GM12878 (cell line): ENCODE results near the gene ASAH2. TPM values are rescaled to one million over a fixed set of nuclear protein-coding genes. Genes with fewer than 3 reads are reported as not detected.

Experiments used
- ATAC-seq: fragments of 200-7000 bp; cut with Tn5 transposase; 3 replicates; pipeline ENCODE4 v1.9.1; 2020; ENCODE audit warnings: mild to moderate bottlenecking, moderate library complexity
- BruUV-seq: library from RNA; stranded (reverse); fragments of 400-500 nt; replicated peaks from 2 replicates; lab custom pipeline; 2021; lab: Mats Ljungman, UMichigan
- CTCF ChIA-PET: fragments of 300-600 bp; sonication (Branson Sonifier 250); formaldehyde crosslinking; extraction: SDS; loops from one replicate; lab custom pipeline; 2021; ENCODE audit warnings: inconsistent platforms; lab: Yijun Ruan, JAX
- POLR2A ChIA-PET: fragments of 350-600 bp; formaldehyde crosslinking; extraction: SDS; loops from one replicate; lab custom pipeline; 2021; ENCODE audit warnings: inconsistent platforms; lab: Charles Lee
- RAD21 ChIA-PET: fragments of 300-600 bp; sonication (Branson Sonifier 250); formaldehyde crosslinking; loops from one replicate; lab custom pipeline; 2023; ENCODE audit warnings: antibody characterized with exemption; ENCODE audit not compliant: unreplicated experiment; lab: Charles Lee
- SMC1A ChIA-PET: fragments of 300-600 bp; sonication (Branson Sonifier 250); formaldehyde crosslinking; loops from one replicate; lab custom pipeline; 2023; ENCODE audit not compliant: unreplicated experiment, uncharacterized antibody; lab: Charles Lee
- DNase-seq: peaks from one replicate; pipeline ENCODE4 v3.0.0-alpha.2; 2011; ENCODE audit warnings: low read depth, low spot score
- FAIRE-seq: peaks from 3 replicates; lab custom pipeline; 2011; peaks lifted over from hg19 to GRCh38; lab: Jason Lieb, UNC
- H2AFZ ChIP-seq: 2 replicates; pipeline ENCODE4 v1.6.0; 2011; ENCODE audit warnings: low read depth, low read length, control low read depth; ENCODE audit not compliant: control insufficient read depth
- H3K27ac ChIP-seq: 2 replicates; pipeline ENCODE4 v1.5.1; 2011; ENCODE audit warnings: control low read depth; ENCODE audit not compliant: control insufficient read depth, insufficient read depth
- H3K27me3 ChIP-seq, 2 experiments: replicated peaks in 1 of 2; 2 replicates each; pipeline versions ENCODE4 v1.6.0 to v1.6.1; 2011; ENCODE audit warnings: low read length in 1 of 2; ENCODE audit not compliant: control insufficient read depth in 2 of 2, insufficient read depth in 2 of 2
- H3K36me3 ChIP-seq, 2 experiments: 2 replicates each; pipeline ENCODE4 v1.5.1; 2011; ENCODE audit warnings: low read length in 1 of 2; ENCODE audit not compliant: control insufficient read depth in 2 of 2, insufficient read depth in 2 of 2
- H3K4me1 ChIP-seq: 2 replicates; pipeline ENCODE4 v1.6.1; 2011; ENCODE audit warnings: mild to moderate bottlenecking, low read length, moderate library complexity, mixed read lengths; ENCODE audit not compliant: control insufficient read depth, insufficient read depth
- H3K4me2 ChIP-seq: 2 replicates; pipeline ENCODE4 v1.6.0; 2011; ENCODE audit warnings: control low read depth; ENCODE audit not compliant: control insufficient read depth, insufficient read depth
- H3K4me3 ChIP-seq: fragments of 200-600 bp; sonication (generic); 2 replicates; pipeline ENCODE4 v1.5.1; 2016
- H3K79me2 ChIP-seq: 2 replicates; pipeline ENCODE4 v1.6.0; 2011; ENCODE audit warnings: low read length; ENCODE audit not compliant: control insufficient read depth, insufficient read depth
- H3K9ac ChIP-seq: 2 replicates; pipeline ENCODE4 v1.8.0; 2011; ENCODE audit warnings: low read length, control low read depth, mixed read lengths; ENCODE audit not compliant: control insufficient read depth, insufficient read depth
- H3K9me3 ChIP-seq: replicated peaks from 3 replicates; pipeline ENCODE4 v1.5.1; 2011; ENCODE audit warnings: mild to moderate bottlenecking, low read length; ENCODE audit not compliant: control insufficient read depth, insufficient read depth
- H4K20me1 ChIP-seq: 2 replicates; pipeline ENCODE4 v1.6.0; 2011; ENCODE audit not compliant: control insufficient read depth, insufficient read depth
- BCL11A ChIP-seq: IDR thresholded peaks from 2 replicates; pipeline ENCODE4 v1.6.1; 2011; ENCODE audit warnings: low read depth, low read length
- HCFC1 ChIP-seq: fragments of 150-350 bp; IDR thresholded peaks from 2 replicates; pipeline ENCODE4 v1.6.1; 2014; ENCODE audit warnings: low read length
- POLR2AphosphoS5 ChIP-seq: IDR thresholded peaks from 2 replicates; pipeline ENCODE4 v1.6.1; 2011; ENCODE audit warnings: mild to moderate bottlenecking, low read length, inconsistent platforms
- ZNF592 ChIP-seq: fragments of 450-650 bp; IDR thresholded peaks from 2 replicates; pipeline ENCODE4 v1.6.1; 2017; ENCODE audit warnings: mild to moderate bottlenecking, moderate library complexity
- WGBS: methylation state at CpG from one replicate; pipeline ENCODE4 v1.1.6; 2016; ENCODE audit warnings: low lambda C conversion rate; ENCODE audit not compliant: insufficient replicate concordance, insufficient coverage; ENCODE audit errors: missing lambda C conversion rate; 5-methylcytosine and 5-hydroxymethylcytosine counted together
- in situ Hi-C: fragments of 300-500 bp; cut with MboI; formaldehyde crosslinking; loops from 9 replicates; pipeline ENCODE4 v1.14.3; 2018; ENCODE audit warnings: mixed read lengths
- intact Hi-C: fragments of 100-400 bp; cut with micrococcal nuclease; formaldehyde crosslinking; loops from one replicate; pipeline ENCODE4 v1.14.2; 2022; ENCODE audit not compliant: unreplicated experiment
- polyA plus RNA-seq, 11 experiments: library from polyadenylated mRNA; depleted of rRNA in 4 of 11; unstranded in 6 of 11; stranded (reverse) in 5 of 11; fragments of >200 nt; fragmentation: Nextera tagmentation in 4 of 11; fragmentation: Illumina TruSeq in 1 of 11; extraction: Ambion mirVana in 4 of 11; extraction: Trizol in 1 of 11; gene quantifications; 1 replicate in 1 of 11; 2 replicates in 10 of 11; pipeline versions ENCODE4 v1.2.1 to v1.2.3, GENCODE V29; 2011 to 2016; ENCODE audit warnings: inconsistent platforms in 2 of 11, missing spikeins in 2 of 11, low read depth in 1 of 11
- total RNA-seq, 4 experiments: library from RNA; depleted of rRNA in 3 of 4; stranded (reverse); fragments of >200 nt in 3 of 4; fragmentation: Illumina TruSeq in 1 of 4; extraction: Trizol in 1 of 4; gene quantifications; 2 replicates each; pipeline versions ENCODE4 v1.2.1 to v1.2.3, GENCODE V29; 2013 to 2021
- TF ChIP-seq, protein P1 (sequence below): IDR thresholded peaks from 2 replicates; pipeline ENCODE4 v1.6.1; 2011; ENCODE audit warnings: borderline replicate concordance, low read depth, mild to moderate bottlenecking, moderate library complexity, low read length; ENCODE audit not compliant: insufficient read depth, poor library complexity, severe bottlenecking

Gene ASAH2
- total and polyA plus RNA-seq, 10 of the 15 experiments (the other 5 are each of a cell fraction or from before 2014, with no cell fraction given) = 0.23 to 2.3 (median 1.1) TPM

DNA sequence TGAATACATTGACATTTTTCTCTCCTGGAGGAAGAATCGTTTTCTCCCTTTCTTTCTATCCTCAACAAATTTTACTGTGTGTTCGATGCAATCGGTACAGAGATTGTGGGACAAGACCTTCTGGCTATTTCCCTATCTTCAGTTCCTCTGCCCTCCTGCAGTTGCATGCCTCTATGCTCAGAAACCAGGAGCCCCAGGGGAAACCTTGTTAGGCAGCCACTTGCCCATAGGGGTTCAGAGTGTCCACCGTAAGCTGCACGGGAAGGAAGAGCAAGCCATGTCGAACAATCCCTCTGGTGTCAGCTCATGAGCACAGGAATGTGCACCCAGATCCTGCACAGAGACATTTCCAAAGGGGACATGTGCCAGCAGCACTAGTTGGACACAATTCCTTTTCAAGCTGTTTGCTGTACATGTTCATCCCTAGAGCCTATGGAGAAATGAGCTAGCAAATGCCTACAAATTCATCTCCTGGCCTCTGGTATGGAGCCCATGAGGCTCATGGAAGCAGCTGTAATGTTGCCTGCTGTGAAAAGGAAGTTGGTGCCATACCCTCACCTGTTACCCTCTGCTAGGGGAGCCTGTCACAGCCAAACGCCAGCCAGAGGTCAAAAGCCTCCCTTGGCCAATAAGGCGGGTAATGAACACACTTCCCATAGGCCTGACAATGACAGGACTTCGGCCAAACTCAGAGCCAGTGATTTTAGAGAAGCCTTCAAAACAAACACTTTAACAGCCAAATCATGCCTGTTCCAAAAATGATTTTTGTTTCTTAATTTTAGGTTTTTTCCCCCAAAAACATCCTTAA lies 35.9 kb upstream of the ASAH2 start:
- no peaks in the 10 kb centered on the region for H3K79me2 ChIP-seq
- TF ChIP-seq, protein P1, sequence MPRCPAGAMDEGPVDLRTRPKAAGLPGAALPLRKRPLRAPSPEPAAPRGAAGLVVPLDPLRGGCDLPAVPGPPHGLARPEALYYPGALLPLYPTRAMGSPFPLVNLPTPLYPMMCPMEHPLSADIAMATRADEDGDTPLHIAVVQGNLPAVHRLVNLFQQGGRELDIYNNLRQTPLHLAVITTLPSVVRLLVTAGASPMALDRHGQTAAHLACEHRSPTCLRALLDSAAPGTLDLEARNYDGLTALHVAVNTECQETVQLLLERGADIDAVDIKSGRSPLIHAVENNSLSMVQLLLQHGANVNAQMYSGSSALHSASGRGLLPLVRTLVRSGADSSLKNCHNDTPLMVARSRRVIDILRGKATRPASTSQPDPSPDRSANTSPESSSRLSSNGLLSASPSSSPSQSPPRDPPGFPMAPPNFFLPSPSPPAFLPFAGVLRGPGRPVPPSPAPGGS = no peak
- TF ChIP-seq BCL11A = no peak
- no peak for TF ChIP-seq POLR2AphosphoS5
- no peak for ATAC-seq
- WGBS = 74% methylated on average over 9 of the region's 9 CpGs
- no peak overlapping the region for H3K27ac ChIP-seq
- no peaks in the 10 kb centered on the region for H3K36me3 ChIP-seq
- H3K4me2 ChIP-seq = no peak overlapping the region
- no peak overlapping the region for H2AFZ ChIP-seq
- in situ Hi-C loops = no loop called here
- no peaks in the 10 kb centered on the region for H3K27me3 ChIP-seq
- no TSS peak for BruUV-seq
- no peak overlapping the region for H3K4me3 ChIP-seq
- FAIRE-seq = no peak
- H3K4me1 ChIP-seq = no peaks in the 10 kb centered on the region
- ChIA-PET SMC1A (interaction anchor here (0.6 to 4.5 kb wide), 2 partner anchors 11 to 27 kb away, joined by 3 to 13 read pairs; no protein-coding TSS in a partner anchor), CTCF (interaction anchor here (2.2 kb wide), 1 partner anchor 10 kb away, joined by 5 read pairs; no protein-coding TSS in a partner anchor), RAD21 (interaction anchor here (1.1 kb wide), 1 partner anchor 12 kb away, joined by 3 read pairs; no protein-coding TSS in a partner anchor), POLR2A (no interaction called here)
- no peaks in the 10 kb centered on the region for H4K20me1 ChIP-seq
- intact Hi-C loops = no loop called here
- H3K9me3 ChIP-seq = no peaks in the 10 kb centered on the region
- DNase-seq = no peak
- no peak overlapping the region for H3K9ac ChIP-seq

GRCh38 chr10:50286517-50286916 lies 35.2 kb upstream of the ASAH2 start:
- Histone ChIP-seq H3K4me2 (no peak overlapping the region), H3K9me3 (no peaks in the 10 kb centered on the region), H3K27me3 (no peaks in the 10 kb centered on the region; a peak in 1 of 4 replicates), H3K9ac (no peak overlapping the region), H4K20me1 (no peaks in the 10 kb centered on the region), H2AFZ (no peak overlapping the region), H3K36me3 (no peaks in the 10 kb centered on the region), H3K4me3 (no peak overlapping the region), H3K27ac (no peak overlapping the region), H3K4me1 (no peaks in the 10 kb centered on the region), H3K79me2 (no peaks in the 10 kb centered on the region)
- SMC1A ChIA-PET = interaction anchor here (4.5 kb wide), 1 partner anchor 11 kb away, joined by 13 read pairs; no protein-coding TSS in a partner anchor
- FAIRE-seq (no peak), ATAC-seq (no peak), DNase-seq (no peak)
- CTCF ChIA-PET = interaction anchor here (2.2 kb wide), 1 partner anchor 10 kb away, joined by 5 read pairs; no protein-coding TSS in a partner anchor
- BruUV-seq = no TSS peak
- intact Hi-C loops = no loop called here
- RAD21 ChIA-PET = interaction anchor here (1.1 kb wide), 1 partner anchor 11 kb away, joined by 3 read pairs; no protein-coding TSS in a partner anchor
- TF ChIP-seq ZNF592 (no peak), HCFC1 (no peak)
- in situ Hi-C loops = no loop called here
- WGBS = 13% methylated on average over 2 of the region's 2 CpGs
- POLR2A ChIA-PET = no interaction called here
